Adrenal gland (tissue), 5 donors: ENCODE data around the gene MEI4.

Experiments used
- POLR2A ChIP-seq, 2 donors: fragments of 450-650 bp; IDR thresholded peaks; one replicate each; pipeline ENCODE4 v1.6.1; 2017; ENCODE audit warnings: antibody characterized with exemption in 2 of 2, mild to moderate bottlenecking in 2 of 2, moderate library complexity in 1 of 2
- TF ChIP-seq, protein P1 (sequence below), 6 experiments: fragments of 450-650 bp in 4 of 6; fragments of 200-600 bp in 2 of 6; sonication (generic) in 1 of 6; IDR thresholded peaks; 1 replicate in 5 of 6; 2 replicates in 1 of 6; pipeline versions ENCODE4 v1.5.1 to v1.8.0; 2016 to 2021; ENCODE audit warnings: antibody characterized with exemption in 6 of 6, mild to moderate bottlenecking in 2 of 6, moderate library complexity in 1 of 6
- donor health status: DM: no; HTN: no; CAD: no.

GRCh38 chr6:77652739-77653138 is at the start of gene MEI4:
- TF ChIP-seq, protein P1, sequence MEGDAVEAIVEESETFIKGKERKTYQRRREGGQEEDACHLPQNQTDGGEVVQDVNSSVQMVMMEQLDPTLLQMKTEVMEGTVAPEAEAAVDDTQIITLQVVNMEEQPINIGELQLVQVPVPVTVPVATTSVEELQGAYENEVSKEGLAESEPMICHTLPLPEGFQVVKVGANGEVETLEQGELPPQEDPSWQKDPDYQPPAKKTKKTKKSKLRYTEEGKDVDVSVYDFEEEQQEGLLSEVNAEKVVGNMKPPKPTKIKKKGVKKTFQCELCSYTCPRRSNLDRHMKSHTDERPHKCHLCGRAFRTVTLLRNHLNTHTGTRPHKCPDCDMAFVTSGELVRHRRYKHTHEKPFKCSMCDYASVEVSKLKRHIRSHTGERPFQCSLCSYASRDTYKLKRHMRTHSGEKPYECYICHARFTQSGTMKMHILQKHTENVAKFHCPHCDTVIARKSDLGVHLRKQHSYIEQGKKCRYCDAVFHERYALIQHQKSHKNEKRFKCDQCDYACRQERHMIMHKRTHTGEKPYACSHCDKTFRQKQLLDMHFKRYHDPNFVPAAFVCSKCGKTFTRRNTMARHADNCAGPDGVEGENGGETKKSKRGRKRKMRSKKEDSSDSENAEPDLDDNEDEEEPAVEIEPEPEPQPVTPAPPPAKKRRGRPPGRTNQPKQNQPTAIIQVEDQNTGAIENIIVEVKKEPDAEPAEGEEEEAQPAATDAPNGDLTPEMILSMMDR (IDR thresholded peaks at IDR 0.05), result no peak
- no peak for TF ChIP-seq POLR2A (IDR thresholded peaks at IDR 0.05)
